Measurements from ENCODE around the gene CFAP100.

CFAP100 gene

GRCh38 chr3:126438186-126438585, 43.5 kb downstream of the CFAP100 start:
- Histone ChIP-seq H3K27ac (ENCODE audit: insufficient read depth in 1 of 2, low read depth in 1 of 2, low read length in 2 of 2, poor library complexity in 1 of 2, severe bottlenecking in 2 of 2) (no peak overlapping the region), H3K4me1 (ENCODE audit: control extremely low read depth in 1 of 4, control insufficient read depth in 4 of 4, insufficient read depth in 4 of 4, low read length in 3 of 4) (no peaks in the 10 kb centered on the region), H3K36me3 (ENCODE audit: control insufficient read depth in 4 of 4, insufficient read depth in 4 of 4, low read length in 3 of 4) (peaks cover 10 to 69% (median 47%) of the 10 kb centered on the region in 4 experiments), H3K9me3 (ENCODE audit: control extremely low read depth in 1 of 5, control insufficient read depth in 4 of 5, insufficient read depth in 2 of 5, low read depth in 1 of 5, low read length in 4 of 5) (no peaks in the 10 kb centered on the region), H3K27me3 (replicated peaks in 2 of 5; ENCODE audit: control insufficient read depth in 4 of 5, insufficient read depth in 5 of 5, low read length in 4 of 5) (no peaks in the 10 kb centered on the region), H3K4me3 (ENCODE audit: control insufficient read depth in 1 of 7, extremely low read depth in 1 of 7, insufficient read depth in 4 of 7, low read depth in 2 of 7, low read length in 6 of 7) (no peak overlapping the region)
- ChIA-PET CTCF (no interaction called here), POLR2A (no interaction called here)
- DNase-seq, result no peak
- 100% methylated on average over 3 of the region's 8 CpGs for WGBS (ENCODE audit: insufficient coverage)

- ChIA-PET CTCF (no interaction called here), POLR2A (no interaction called here)
- H3K27ac ChIP-seq (ENCODE audit: insufficient read depth in 1 of 2, low read depth in 1 of 2, low read length in 2 of 2, poor library complexity in 1 of 2, severe bottlenecking in 2 of 2), result no peak overlapping the region
- peaks cover 10 to 69% (median 47%) of the 10 kb centered on the region in 4 experiments for H3K36me3 ChIP-seq (ENCODE audit: control insufficient read depth in 4 of 4, insufficient read depth in 4 of 4, low read length in 3 of 4)
- no peaks in the 10 kb centered on the region for H3K9me3 ChIP-seq (ENCODE audit: control extremely low read depth in 1 of 5, control insufficient read depth in 4 of 5, insufficient read depth in 2 of 5, low read depth in 1 of 5, low read length in 4 of 5)
- H3K4me3 ChIP-seq (ENCODE audit: control insufficient read depth in 1 of 7, extremely low read depth in 1 of 7, insufficient read depth in 4 of 7, low read depth in 2 of 7, low read length in 6 of 7), result no peak overlapping the region
- H3K4me1 ChIP-seq (ENCODE audit: control extremely low read depth in 1 of 4, control insufficient read depth in 4 of 4, insufficient read depth in 4 of 4, low read length in 3 of 4), result no peaks in the 10 kb centered on the region
- no peaks in the 10 kb centered on the region for H3K27me3 ChIP-seq (replicated peaks in 2 of 5; ENCODE audit: control insufficient read depth in 4 of 5, insufficient read depth in 5 of 5, low read length in 4 of 5)
- DNase-seq, result no peak
- 100% methylated on average over 9 of the region's 10 CpGs for WGBS (ENCODE audit: insufficient coverage)
Measured at GRCh38 chr3:126438746-126439145, 44.0 kb downstream of the CFAP100 start.

- ChIA-PET CTCF (no interaction called here), POLR2A (no interaction called here)
- 97% methylated on average over 15 of the region's 15 CpGs for WGBS (ENCODE audit: insufficient coverage)
- no peaks in the 10 kb centered on the region for H3K4me1 ChIP-seq (ENCODE audit: control extremely low read depth in 1 of 4, control insufficient read depth in 4 of 4, insufficient read depth in 4 of 4, low read length in 3 of 4)
- no peaks in the 10 kb centered on the region for H3K9me3 ChIP-seq (ENCODE audit: control extremely low read depth in 1 of 5, control insufficient read depth in 4 of 5, insufficient read depth in 2 of 5, low read depth in 1 of 5, low read length in 4 of 5)
- no peaks in the 10 kb centered on the region for H3K27me3 ChIP-seq (replicated peaks in 2 of 5; ENCODE audit: control insufficient read depth in 4 of 5, insufficient read depth in 5 of 5, low read length in 4 of 5)
- no peak overlapping the region for H3K4me3 ChIP-seq (ENCODE audit: control insufficient read depth in 1 of 7, extremely low read depth in 1 of 7, insufficient read depth in 4 of 7, low read depth in 2 of 7, low read length in 6 of 7)
- H3K27ac ChIP-seq (ENCODE audit: insufficient read depth in 1 of 2, low read depth in 1 of 2, low read length in 2 of 2, poor library complexity in 1 of 2, severe bottlenecking in 2 of 2), result no peak overlapping the region
- DNase-seq, result no peak
- peaks cover 10 to 69% (median 45%) of the 10 kb centered on the region in 4 experiments for H3K36me3 ChIP-seq (ENCODE audit: control insufficient read depth in 4 of 4, insufficient read depth in 4 of 4, low read length in 3 of 4)
Measured at GRCh38 chr3:126439346-126439967, 44.7 kb downstream of the CFAP100 start.

GRCh38 chr3:126439968-126440708, 45.4 kb downstream of the CFAP100 start:
- no peak overlapping the region for H3K4me3 ChIP-seq (ENCODE audit: control insufficient read depth in 1 of 7, extremely low read depth in 1 of 7, insufficient read depth in 4 of 7, low read depth in 2 of 7, low read length in 6 of 7)
- no peak for DNase-seq
- no peaks in the 10 kb centered on the region for H3K9me3 ChIP-seq (ENCODE audit: control extremely low read depth in 1 of 5, control insufficient read depth in 4 of 5, insufficient read depth in 2 of 5, low read depth in 1 of 5, low read length in 4 of 5)
- 95% methylated on average over 12 of the region's 12 CpGs for WGBS (ENCODE audit: insufficient coverage)
- POLR2A ChIA-PET, result no interaction called here
- H3K4me1 ChIP-seq (ENCODE audit: control extremely low read depth in 1 of 4, control insufficient read depth in 4 of 4, insufficient read depth in 4 of 4, low read length in 3 of 4), result no peaks in the 10 kb centered on the region
- peaks cover 10 to 69% (median 46%) of the 10 kb centered on the region in 4 experiments for H3K36me3 ChIP-seq (ENCODE audit: control insufficient read depth in 4 of 4, insufficient read depth in 4 of 4, low read length in 3 of 4)
- no peak overlapping the region for H3K27ac ChIP-seq (ENCODE audit: insufficient read depth in 1 of 2, low read depth in 1 of 2, low read length in 2 of 2, poor library complexity in 1 of 2, severe bottlenecking in 2 of 2)
- no peaks in the 10 kb centered on the region for H3K27me3 ChIP-seq (replicated peaks in 2 of 5; ENCODE audit: control insufficient read depth in 4 of 5, insufficient read depth in 5 of 5, low read length in 4 of 5)
- CTCF ChIA-PET, result interaction anchor here (0.8 kb wide), 1 partner anchor 10 kb away, joined by 3 read pairs; no protein-coding TSS in a partner anchor

GRCh38 chr3:126440709-126440995, 45.9 kb downstream of the CFAP100 start:
- H3K4me3 ChIP-seq (ENCODE audit: control insufficient read depth in 1 of 7, extremely low read depth in 1 of 7, insufficient read depth in 4 of 7, low read depth in 2 of 7, low read length in 6 of 7), result no peak overlapping the region
- no peaks in the 10 kb centered on the region for H3K9me3 ChIP-seq (ENCODE audit: control extremely low read depth in 1 of 5, control insufficient read depth in 4 of 5, insufficient read depth in 2 of 5, low read depth in 1 of 5, low read length in 4 of 5)
- POLR2A ChIA-PET, result no interaction called here
- no peak overlapping the region for H3K27ac ChIP-seq (ENCODE audit: insufficient read depth in 1 of 2, low read depth in 1 of 2, low read length in 2 of 2, poor library complexity in 1 of 2, severe bottlenecking in 2 of 2)
- H3K27me3 ChIP-seq (replicated peaks in 2 of 5; ENCODE audit: control insufficient read depth in 4 of 5, insufficient read depth in 5 of 5, low read length in 4 of 5), result no peaks in the 10 kb centered on the region
- no peaks in the 10 kb centered on the region for H3K4me1 ChIP-seq (ENCODE audit: control extremely low read depth in 1 of 4, control insufficient read depth in 4 of 4, insufficient read depth in 4 of 4, low read length in 3 of 4)
- WGBS (ENCODE audit: insufficient coverage), result 99% methylated on average over 9 of the region's 9 CpGs
- no peak for DNase-seq
- H3K36me3 ChIP-seq (ENCODE audit: control insufficient read depth in 4 of 4, insufficient read depth in 4 of 4, low read length in 3 of 4), result peaks cover 10 to 71% (median 46%) of the 10 kb centered on the region in 4 experiments
- CTCF ChIA-PET, result interaction anchor here (0.8 kb wide), 1 partner anchor 11 kb away, joined by 3 read pairs; no protein-coding TSS in a partner anchor

- H3K4me3 ChIP-seq (ENCODE audit: control insufficient read depth in 1 of 7, extremely low read depth in 1 of 7, insufficient read depth in 4 of 7, low read depth in 2 of 7, low read length in 6 of 7), result no peak overlapping the region
- DNase-seq, result no peak
- POLR2A ChIA-PET, result no interaction called here
- H3K27ac ChIP-seq (ENCODE audit: insufficient read depth in 1 of 2, low read depth in 1 of 2, low read length in 2 of 2, poor library complexity in 1 of 2, severe bottlenecking in 2 of 2), result no peak overlapping the region
- H3K27me3 ChIP-seq (replicated peaks in 2 of 5; ENCODE audit: control insufficient read depth in 4 of 5, insufficient read depth in 5 of 5, low read length in 4 of 5), result no peaks in the 10 kb centered on the region
- CTCF ChIA-PET, result interaction anchor here (1.0 kb wide), 1 partner anchor 10 kb away, joined by 3 read pairs; no protein-coding TSS in a partner anchor
- no peaks in the 10 kb centered on the region for H3K4me1 ChIP-seq (ENCODE audit: control extremely low read depth in 1 of 4, control insufficient read depth in 4 of 4, insufficient read depth in 4 of 4, low read length in 3 of 4)
- peaks cover 10 to 68% (median 45%) of the 10 kb centered on the region in 4 experiments for H3K36me3 ChIP-seq (ENCODE audit: control insufficient read depth in 4 of 4, insufficient read depth in 4 of 4, low read length in 3 of 4)
- WGBS (ENCODE audit: insufficient coverage), result 97% methylated on average over 20 of the region's 20 CpGs
- H3K9me3 ChIP-seq (ENCODE audit: control extremely low read depth in 1 of 5, control insufficient read depth in 4 of 5, insufficient read depth in 2 of 5, low read depth in 1 of 5, low read length in 4 of 5), result no peaks in the 10 kb centered on the region
Measured at GRCh38 chr3:126441256-126441880, 46.7 kb downstream of the CFAP100 start.

Measured in common myeloid progenitor, CD34-positive (primary cell).